K562 (cell line): Measurements from ENCODE around the gene EXOG. TPM values are rescaled to one million over a fixed set of nuclear protein-coding genes. Genes with fewer than 3 reads are reported as not detected.

Source experiments
- ATF7 ChIP-seq: fragments of 450-650 bp; IDR thresholded peaks from 2 replicates; pipeline ENCODE4 v1.7.1; 2014; ENCODE audit warnings: mild to moderate bottlenecking, moderate library complexity
- BCOR ChIP-seq: fragments of 450-650 bp; IDR thresholded peaks from 2 replicates; pipeline ENCODE4 v1.6.1; 2016
- BRD4 ChIP-seq: fragments of 200-600 bp; sonication (generic); IDR thresholded peaks from 2 replicates; pipeline ENCODE4 v1.6.1; 2017; ENCODE audit warnings: inconsistent platforms
- CBFA2T2 ChIP-seq: fragments of 450-650 bp; conservative IDR thresholded peaks from 2 replicates; pipeline ENCODE4 v1.6.1; 2017; ENCODE audit warnings: mild to moderate bottlenecking
- FOXP1 ChIP-seq: sonication (generic); formaldehyde crosslinking; IDR thresholded peaks from 2 replicates; pipeline ENCODE4 v1.8.0; 2022; ENCODE audit warnings: mild to moderate bottlenecking, missing genetic modification reagents
- FUS ChIP-seq: fragments of 200-400 bp; formaldehyde crosslinking; optimal IDR thresholded peaks from 2 replicates; pipeline ENCODE3; 2017; ENCODE audit warnings: low read depth, low read length
- GABPB2 ChIP-seq: fragments of 250-450 bp; sonication (Bioruptor Pico); conservative IDR thresholded peaks from 2 replicates; pipeline ENCODE4 v1.5.1; 2021; ENCODE audit warnings: mild to moderate bottlenecking
- GTF2A2 ChIP-seq: IDR thresholded peaks from 2 replicates; pipeline ENCODE4 v1.6.1; 2016; ENCODE audit warnings: mild to moderate bottlenecking, missing genetic modification characterization, missing compliant biosample characterization
- HMG20A ChIP-seq: fragments of 450-650 bp; formaldehyde crosslinking; conservative IDR thresholded peaks from 2 replicates; pipeline ENCODE4 v1.4.0; 2020; ENCODE audit warnings: mild to moderate bottlenecking, mixed read lengths
- KAT2B ChIP-seq: IDR thresholded peaks from one replicate; pipeline ENCODE4 v1.6.1; 2012; ENCODE audit warnings: low read depth, mild to moderate bottlenecking, control low read depth, inconsistent platforms, low read length, moderate library complexity
- RBBP5 ChIP-seq: fragments of 200-600 bp; sonication (generic); IDR thresholded peaks from 2 replicates; pipeline ENCODE4 v1.6.1; 2012; ENCODE audit warnings: borderline replicate concordance, mild to moderate bottlenecking, low read length, control low read depth, inconsistent platforms; ENCODE audit not compliant: insufficient read depth, poor library complexity, severe bottlenecking
- RBM22 ChIP-seq: fragments of 200-400 bp; formaldehyde crosslinking; IDR thresholded peaks from 2 replicates; pipeline ENCODE4 v1.6.1; 2018; ENCODE audit warnings: low read length, low read depth; ENCODE audit not compliant: poor library complexity, severe bottlenecking
- SNRNP70 ChIP-seq: fragments of 200-400 bp; formaldehyde crosslinking; optimal IDR thresholded peaks from 2 replicates; pipeline ENCODE3; 2017; ENCODE audit warnings: low read depth, low read length
- ZNF140 ChIP-seq: fragments of 250-450 bp; sonication (Bioruptor Pico); IDR thresholded peaks from 2 replicates; pipeline ENCODE4 v1.8.0; 2021; ENCODE audit warnings: moderate library complexity, mild to moderate bottlenecking, inconsistent platforms
- ZNF239 ChIP-seq: fragments of 250-450 bp; sonication (Bioruptor Pico); IDR thresholded peaks from 2 replicates; pipeline ENCODE4 v1.4.0; 2020; ENCODE audit warnings: mild to moderate bottlenecking
- ZNF316 ChIP-seq: fragments of 450-650 bp; IDR thresholded peaks from 2 replicates; pipeline ENCODE4 v1.6.1; 2016
- polyA plus RNA-seq, 8 experiments: library from polyadenylated mRNA; depleted of rRNA in 4 of 8; stranded (reverse) in 5 of 8; unstranded in 3 of 8; fragments of >200 nt; fragmentation: Nextera tagmentation in 2 of 8; fragmentation: Illumina TruSeq in 1 of 8; extraction: Ambion mirVana in 2 of 8; extraction: Trizol in 1 of 8; gene quantifications; 2 replicates each; pipeline versions ENCODE4 v1.2.1 to v1.2.3, GENCODE V29; 2011 to 2014; ENCODE audit warnings: inconsistent platforms in 1 of 8, missing spikeins in 1 of 8
- total RNA-seq, 7 experiments: library from RNA; depleted of rRNA in 6 of 7; stranded (reverse); fragments of >200 nt in 6 of 7; fragmentation: Illumina TruSeq in 2 of 7; extraction: Trizol in 2 of 7; gene quantifications; 2 replicates each; pipeline versions ENCODE4 v1.2.1 to v1.2.3, GENCODE V29; 2011 to 2021; ENCODE audit warnings: low replicate concordance in 1 of 7
- TF ChIP-seq, protein P1 (sequence below): fragments of 150-350 bp; IDR thresholded peaks from 2 replicates; pipeline ENCODE4 v1.6.1; 2014; ENCODE audit warnings: low read depth, mild to moderate bottlenecking, low read length, borderline replicate concordance
- TF ChIP-seq, protein P2 (sequence below), 2 experiments: fragments of 150-350 bp in 1 of 2; IDR thresholded peaks; 2 replicates each; pipeline ENCODE4 v1.6.1; 2012 to 2016; ENCODE audit warnings: low read depth in 2 of 2, low read length in 2 of 2, mild to moderate bottlenecking in 1 of 2, moderate library complexity in 1 of 2
- TF ChIP-seq, protein P3 (sequence below): fragments of 450-650 bp; IDR thresholded peaks from 2 replicates; pipeline ENCODE4 v1.6.1; 2016
- TF ChIP-seq, protein P4 (sequence below): fragments of 250-450 bp; sonication (Bioruptor Pico); IDR thresholded peaks from 2 replicates; pipeline ENCODE4 v1.4.0; 2020; ENCODE audit warnings: mild to moderate bottlenecking, moderate library complexity, borderline replicate concordance

The EXOG gene
- total and polyA plus RNA-seq, 9 of the 15 experiments (the other 6 are each of a cell fraction or from before 2014, with no cell fraction given) = 10.8 to 21.7 (median 14.8) TPM

DNA sequence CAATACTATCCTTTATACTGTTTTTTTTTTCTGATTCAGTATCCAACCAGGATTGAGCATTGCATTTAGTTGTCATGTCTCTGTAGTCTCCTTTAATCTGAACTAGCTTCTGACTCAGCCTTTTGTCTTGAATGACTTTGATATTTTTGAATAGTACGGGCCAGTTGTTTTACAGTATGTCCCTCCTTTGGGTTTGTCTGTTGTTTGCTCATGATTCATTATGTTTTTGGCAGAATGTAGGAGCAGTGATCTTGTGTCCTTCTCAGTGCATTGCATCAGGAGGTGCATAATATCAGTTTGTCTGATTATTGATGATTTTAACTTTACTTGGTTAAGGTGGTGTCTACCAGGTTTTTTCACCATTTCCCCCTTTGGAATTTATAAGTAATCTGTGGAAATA, 20.5 kb downstream of the EXOG start (continued):
- TF ChIP-seq, protein P1, sequence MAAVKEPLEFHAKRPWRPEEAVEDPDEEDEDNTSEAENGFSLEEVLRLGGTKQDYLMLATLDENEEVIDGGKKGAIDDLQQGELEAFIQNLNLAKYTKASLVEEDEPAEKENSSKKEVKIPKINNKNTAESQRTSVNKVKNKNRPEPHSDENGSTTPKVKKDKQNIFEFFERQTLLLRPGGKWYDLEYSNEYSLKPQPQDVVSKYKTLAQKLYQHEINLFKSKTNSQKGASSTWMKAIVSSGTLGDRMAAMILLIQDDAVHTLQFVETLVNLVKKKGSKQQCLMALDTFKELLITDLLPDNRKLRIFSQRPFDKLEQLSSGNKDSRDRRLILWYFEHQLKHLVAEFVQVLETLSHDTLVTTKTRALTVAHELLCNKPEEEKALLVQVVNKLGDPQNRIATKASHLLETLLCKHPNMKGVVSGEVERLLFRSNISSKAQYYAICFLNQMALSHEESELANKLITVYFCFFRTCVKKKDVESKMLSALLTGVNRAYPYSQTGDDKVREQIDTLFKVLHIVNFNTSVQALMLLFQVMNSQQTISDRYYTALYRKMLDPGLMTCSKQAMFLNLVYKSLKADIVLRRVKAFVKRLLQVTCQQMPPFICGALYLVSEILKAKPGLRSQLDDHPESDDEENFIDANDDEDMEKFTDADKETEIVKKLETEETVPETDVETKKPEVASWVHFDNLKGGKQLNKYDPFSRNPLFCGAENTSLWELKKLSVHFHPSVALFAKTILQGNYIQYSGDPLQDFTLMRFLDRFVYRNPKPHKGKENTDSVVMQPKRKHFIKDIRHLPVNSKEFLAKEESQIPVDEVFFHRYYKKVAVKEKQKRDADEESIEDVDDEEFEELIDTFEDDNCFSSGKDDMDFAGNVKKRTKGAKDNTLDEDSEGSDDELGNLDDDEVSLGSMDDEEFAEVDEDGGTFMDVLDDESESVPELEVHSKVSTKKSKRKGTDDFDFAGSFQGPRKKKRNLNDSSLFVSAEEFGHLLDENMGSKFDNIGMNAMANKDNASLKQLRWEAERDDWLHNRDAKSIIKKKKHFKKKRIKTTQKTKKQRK = no peak
- TF ChIP-seq, protein P2, sequence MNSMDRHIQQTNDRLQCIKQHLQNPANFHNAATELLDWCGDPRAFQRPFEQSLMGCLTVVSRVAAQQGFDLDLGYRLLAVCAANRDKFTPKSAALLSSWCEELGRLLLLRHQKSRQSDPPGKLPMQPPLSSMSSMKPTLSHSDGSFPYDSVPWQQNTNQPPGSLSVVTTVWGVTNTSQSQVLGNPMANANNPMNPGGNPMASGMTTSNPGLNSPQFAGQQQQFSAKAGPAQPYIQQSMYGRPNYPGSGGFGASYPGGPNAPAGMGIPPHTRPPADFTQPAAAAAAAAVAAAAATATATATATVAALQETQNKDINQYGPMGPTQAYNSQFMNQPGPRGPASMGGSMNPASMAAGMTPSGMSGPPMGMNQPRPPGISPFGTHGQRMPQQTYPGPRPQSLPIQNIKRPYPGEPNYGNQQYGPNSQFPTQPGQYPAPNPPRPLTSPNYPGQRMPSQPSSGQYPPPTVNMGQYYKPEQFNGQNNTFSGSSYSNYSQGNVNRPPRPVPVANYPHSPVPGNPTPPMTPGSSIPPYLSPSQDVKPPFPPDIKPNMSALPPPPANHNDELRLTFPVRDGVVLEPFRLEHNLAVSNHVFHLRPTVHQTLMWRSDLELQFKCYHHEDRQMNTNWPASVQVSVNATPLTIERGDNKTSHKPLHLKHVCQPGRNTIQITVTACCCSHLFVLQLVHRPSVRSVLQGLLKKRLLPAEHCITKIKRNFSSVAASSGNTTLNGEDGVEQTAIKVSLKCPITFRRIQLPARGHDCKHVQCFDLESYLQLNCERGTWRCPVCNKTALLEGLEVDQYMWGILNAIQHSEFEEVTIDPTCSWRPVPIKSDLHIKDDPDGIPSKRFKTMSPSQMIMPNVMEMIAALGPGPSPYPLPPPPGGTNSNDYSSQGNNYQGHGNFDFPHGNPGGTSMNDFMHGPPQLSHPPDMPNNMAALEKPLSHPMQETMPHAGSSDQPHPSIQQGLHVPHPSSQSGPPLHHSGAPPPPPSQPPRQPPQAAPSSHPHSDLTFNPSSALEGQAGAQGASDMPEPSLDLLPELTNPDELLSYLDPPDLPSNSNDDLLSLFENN (IDR thresholded peaks at IDR 0.05; ENCODE audit: low read depth in 2 of 2, low read length in 2 of 2) = no peak
- TF ChIP-seq GABPB2 (CRISPR knock-in tag) = no peak
- no peak for TF ChIP-seq RBBP5
- TF ChIP-seq KAT2B = no peak
- TF ChIP-seq FOXP1 (CRISPR knock-in tag) = no peak
- no peak for TF ChIP-seq HMG20A (CRISPR knock-in tag)
- TF ChIP-seq CBFA2T2 = no peak
- TF ChIP-seq ATF7 = no peak
- TF ChIP-seq, protein P3, sequence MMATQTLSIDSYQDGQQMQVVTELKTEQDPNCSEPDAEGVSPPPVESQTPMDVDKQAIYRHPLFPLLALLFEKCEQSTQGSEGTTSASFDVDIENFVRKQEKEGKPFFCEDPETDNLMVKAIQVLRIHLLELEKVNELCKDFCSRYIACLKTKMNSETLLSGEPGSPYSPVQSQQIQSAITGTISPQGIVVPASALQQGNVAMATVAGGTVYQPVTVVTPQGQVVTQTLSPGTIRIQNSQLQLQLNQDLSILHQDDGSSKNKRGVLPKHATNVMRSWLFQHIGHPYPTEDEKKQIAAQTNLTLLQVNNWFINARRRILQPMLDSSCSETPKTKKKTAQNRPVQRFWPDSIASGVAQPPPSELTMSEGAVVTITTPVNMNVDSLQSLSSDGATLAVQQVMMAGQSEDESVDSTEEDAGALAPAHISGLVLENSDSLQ = peak; percentile 63
- TF ChIP-seq SNRNP70 = no peak
- TF ChIP-seq ZNF239 (CRISPR knock-in tag) = peak; percentile 81
- TF ChIP-seq ZNF316 = peak; percentile 97
- no peak for TF ChIP-seq BRD4
- no peak for TF ChIP-seq RBM22
- TF ChIP-seq, protein P4, sequence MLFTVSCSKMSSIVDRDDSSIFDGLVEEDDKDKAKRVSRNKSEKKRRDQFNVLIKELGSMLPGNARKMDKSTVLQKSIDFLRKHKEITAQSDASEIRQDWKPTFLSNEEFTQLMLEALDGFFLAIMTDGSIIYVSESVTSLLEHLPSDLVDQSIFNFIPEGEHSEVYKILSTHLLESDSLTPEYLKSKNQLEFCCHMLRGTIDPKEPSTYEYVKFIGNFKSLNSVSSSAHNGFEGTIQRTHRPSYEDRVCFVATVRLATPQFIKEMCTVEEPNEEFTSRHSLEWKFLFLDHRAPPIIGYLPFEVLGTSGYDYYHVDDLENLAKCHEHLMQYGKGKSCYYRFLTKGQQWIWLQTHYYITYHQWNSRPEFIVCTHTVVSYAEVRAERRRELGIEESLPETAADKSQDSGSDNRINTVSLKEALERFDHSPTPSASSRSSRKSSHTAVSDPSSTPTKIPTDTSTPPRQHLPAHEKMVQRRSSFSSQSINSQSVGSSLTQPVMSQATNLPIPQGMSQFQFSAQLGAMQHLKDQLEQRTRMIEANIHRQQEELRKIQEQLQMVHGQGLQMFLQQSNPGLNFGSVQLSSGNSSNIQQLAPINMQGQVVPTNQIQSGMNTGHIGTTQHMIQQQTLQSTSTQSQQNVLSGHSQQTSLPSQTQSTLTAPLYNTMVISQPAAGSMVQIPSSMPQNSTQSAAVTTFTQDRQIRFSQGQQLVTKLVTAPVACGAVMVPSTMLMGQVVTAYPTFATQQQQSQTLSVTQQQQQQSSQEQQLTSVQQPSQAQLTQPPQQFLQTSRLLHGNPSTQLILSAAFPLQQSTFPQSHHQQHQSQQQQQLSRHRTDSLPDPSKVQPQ (CRISPR knock-in tag) = no peak
- no peak for TF ChIP-seq FUS
- TF ChIP-seq BCOR = no peak
- TF ChIP-seq GTF2A2 (tag) = no peak
- no peak for TF ChIP-seq ZNF140 (CRISPR knock-in tag)
